GM18951 (cell line): ENCODE data around the gene CDCA5.

Experiments
- POLR2A ChIP-seq: IDR thresholded peaks from 4 replicates; pipeline ENCODE4 v1.6.1; 2011; ENCODE audit warnings: mild to moderate bottlenecking; ENCODE audit not compliant: insufficient read length, insufficient read depth; ENCODE audit errors: extremely low read depth
- in situ Hi-C: fragments of 300-500 bp; cut with MboI; formaldehyde crosslinking; loops from one replicate; pipeline ENCODE4 v1.12.0; 2022; ENCODE audit warnings: low sequenced_read_pairs, mixed read lengths, inconsistent platforms; ENCODE audit not compliant: unreplicated experiment

Gene CDCA5

GRCh38 chr11:65104628-65105027 is 20.8 kb upstream of the CDCA5 start:
- no peak for TF ChIP-seq POLR2A

DNA sequence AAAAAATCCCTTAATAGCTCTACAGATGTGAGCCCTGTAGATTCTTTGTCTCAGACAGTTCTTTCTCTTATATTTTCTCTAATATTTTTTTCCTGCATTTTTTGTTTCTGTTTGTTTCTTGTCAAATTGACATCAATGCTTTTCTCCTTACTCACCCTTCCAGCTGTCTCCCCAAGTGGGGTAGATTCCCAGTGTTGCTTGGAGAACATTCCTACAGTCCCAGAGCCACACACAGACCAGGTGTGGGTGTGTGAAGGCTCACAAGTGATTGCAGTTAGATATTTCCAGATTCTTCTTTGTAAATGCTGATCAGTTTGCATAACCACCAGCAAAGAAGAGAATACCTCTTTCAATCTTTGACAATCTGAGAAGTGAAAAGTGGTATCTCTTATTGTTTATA is 19.6 kb upstream of the CDCA5 start:
- TF ChIP-seq POLR2A, result no peak
- in situ Hi-C loops, result no loop called here

More at GRCh38 chr11:65104628-65105027, 20.8 kb upstream of the CDCA5 start:
- in situ Hi-C loops, result no loop called here

DNA sequence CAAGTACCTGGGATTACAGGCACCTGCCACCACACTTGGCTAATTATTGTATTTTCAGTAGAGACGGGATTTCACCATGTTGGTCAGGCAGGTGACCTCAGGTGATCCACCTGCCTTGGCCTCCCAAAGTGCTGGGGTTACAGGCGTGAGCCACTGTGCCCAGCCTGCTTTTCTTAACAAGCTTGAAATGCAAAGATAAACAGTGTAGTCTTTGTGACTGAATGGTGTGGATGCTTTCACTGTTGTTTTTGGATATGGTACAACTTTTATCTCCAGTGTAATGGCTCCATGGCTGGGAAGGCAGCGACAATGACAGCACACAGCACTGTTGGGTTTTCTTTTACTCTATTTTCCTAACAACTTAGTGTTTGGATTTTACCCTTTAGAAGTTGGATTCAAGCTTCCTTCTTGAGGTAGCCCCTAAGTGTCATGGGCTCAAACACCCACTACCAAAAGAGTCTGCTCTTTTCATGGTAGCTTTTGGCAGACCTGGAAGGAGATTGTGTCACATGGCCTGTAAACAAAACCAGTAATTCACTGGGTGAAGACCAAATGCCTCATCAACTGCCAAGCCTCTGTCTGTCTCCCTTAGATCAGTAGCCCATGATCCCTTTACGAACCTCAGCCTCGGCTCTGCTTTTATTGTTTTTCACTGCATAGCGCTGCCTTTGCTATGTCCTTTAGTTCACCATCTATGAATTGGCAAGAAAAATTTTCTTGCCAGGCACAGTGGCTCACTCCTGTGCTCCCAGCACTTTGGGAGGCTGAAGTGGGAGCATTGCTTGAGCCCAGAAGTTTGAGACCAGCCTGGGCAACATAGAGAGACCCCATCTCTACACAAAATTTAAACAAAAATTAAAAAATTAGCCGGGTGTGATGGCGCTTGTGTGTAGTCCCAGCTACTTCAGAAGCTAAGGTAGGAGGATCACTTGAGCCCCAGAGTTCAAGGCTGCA is 18.6 kb upstream of the CDCA5 start:
- no peak for TF ChIP-seq POLR2A
- in situ Hi-C loops, result no loop called here

- no peak for TF ChIP-seq POLR2A
- in situ Hi-C loops, result no loop called here
These were observed 17.0 kb upstream of the CDCA5 start for GRCh38 chr11:65100674-65101350.

DNA sequence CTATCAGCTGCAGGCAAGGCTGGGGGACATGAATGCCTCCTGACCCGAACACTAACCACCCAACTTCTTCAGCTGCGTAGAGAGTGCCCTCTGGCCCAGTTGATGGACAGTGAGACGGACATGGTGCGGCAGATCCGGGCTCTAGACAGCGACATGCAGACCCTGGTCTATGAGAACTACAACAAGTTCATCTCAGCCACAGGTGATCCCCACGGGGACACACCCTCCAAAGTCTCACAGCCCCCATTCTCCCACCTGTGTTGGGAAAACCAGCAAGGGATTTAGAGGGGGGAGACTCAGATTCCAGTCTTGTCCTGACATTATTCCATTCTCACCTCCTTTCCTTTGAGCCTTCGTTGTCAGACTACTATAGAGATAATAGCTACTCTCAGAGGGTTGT is 13.1 kb upstream of the CDCA5 start:
- in situ Hi-C loops, result no loop called here
- TF ChIP-seq POLR2A, result no peak

DNA sequence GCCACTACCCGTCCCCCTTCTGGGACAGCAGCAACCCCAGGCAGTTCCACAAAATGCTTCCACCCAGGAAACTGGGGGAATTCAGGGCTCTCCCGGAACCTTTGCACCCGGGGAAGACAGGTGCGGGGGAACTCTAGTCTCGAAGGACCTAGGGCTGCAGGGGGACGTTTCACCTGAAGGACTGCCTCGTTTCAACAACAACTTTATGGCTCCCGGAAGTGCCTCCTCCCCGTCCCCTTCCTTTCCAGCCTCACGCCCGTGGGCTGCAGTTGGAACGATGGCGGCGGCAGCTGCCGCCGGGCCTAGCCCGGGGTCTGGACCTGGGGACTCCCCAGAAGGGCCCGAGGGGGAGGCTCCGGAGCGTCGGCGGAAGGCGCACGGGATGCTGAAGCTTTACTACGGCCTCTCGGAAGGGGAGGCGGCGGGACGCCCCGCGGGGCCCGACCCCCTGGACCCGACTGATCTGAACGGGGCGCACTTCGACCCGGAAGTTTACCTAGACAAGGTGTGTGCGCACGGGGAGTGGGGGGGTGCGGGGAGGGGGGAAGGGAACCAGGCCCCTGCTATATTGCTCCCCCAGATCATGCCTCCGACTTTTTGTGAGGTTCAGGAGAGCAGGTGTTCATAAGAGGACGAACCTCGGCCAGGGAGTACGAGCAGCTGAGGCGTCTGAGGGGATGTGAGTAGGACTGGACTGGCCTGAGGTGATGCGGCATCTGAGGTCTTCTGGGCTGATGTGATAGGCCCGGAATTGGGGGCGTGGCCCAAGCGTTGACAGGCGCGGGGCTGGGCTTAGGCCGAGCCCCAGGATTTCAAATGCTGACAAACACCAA is 12.3 kb upstream of the CDCA5 start, which contains the start of gene VPS51:
VPS51 (plus strand) TSS at position 241 of the 833 bp plus-strand sequence; CDS start at position 278, 37 bp downstream.
- peak; percentile 81 for TF ChIP-seq POLR2A
- in situ Hi-C loops, result no loop called here

- TF ChIP-seq POLR2A, result no peak
- in situ Hi-C loops, result no loop called here
These were observed 11.6 kb upstream of the CDCA5 start for GRCh38 chr11:65095427-65095826.

DNA sequence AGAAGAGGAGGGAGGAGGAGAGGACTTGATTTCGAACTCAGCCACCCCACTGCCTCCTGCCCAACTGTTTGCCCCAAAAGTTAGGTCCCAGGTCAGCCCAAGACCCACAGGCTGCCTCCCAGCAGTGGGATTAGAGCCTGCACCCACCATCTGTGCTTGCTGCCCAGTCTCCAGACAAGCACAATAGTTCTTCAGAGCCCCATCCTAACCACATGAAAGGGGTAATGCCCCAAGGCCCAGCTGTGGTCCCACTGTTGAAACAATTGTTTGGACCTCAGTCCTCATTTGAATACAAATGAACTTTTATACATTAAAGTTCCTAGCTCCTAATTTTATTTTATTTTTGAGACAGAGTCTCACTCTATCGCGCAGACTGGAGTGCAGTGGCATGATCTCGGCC is 6.8 kb upstream of the CDCA5 start:
- no peak for TF ChIP-seq POLR2A
- in situ Hi-C loops, result no loop called here

- no peak for TF ChIP-seq POLR2A
- in situ Hi-C loops, result no loop called here
These were observed 5.8 kb upstream of the CDCA5 start for GRCh38 chr11:65089621-65090020.

GRCh38 chr11:65087827-65088226 is 4.0 kb upstream of the CDCA5 start:
- TF ChIP-seq POLR2A, result no peak
- in situ Hi-C loops, result no loop called here

DNA sequence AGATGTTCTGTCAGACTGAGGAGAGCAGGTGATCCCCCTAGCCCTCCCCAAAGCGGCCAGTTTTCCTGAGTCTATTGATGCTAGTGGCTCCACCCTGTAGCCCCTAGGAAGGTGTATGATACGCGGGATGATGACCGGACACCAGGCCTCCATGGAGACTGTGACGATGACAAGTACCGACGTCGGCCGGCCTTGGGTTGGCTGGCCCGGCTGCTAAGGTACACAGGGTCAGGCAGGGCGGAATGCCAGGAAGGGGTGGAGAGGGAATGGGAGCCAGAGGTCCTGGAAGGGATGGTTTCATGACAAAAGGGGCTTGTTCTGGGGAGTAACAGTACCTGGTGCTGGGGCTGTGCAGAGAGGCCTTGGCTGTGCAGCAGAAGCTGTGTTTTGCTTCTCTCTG is 3.4 kb upstream of the CDCA5 start:
- no peak for TF ChIP-seq POLR2A
- in situ Hi-C loops, result no loop called here

- in situ Hi-C loops, result no loop called here
- TF ChIP-seq POLR2A, result no peak
These were observed 3.0 kb upstream of the CDCA5 start for GRCh38 chr11:65086809-65087208.

GRCh38 chr11:65085446-65085845 is 1.6 kb upstream of the CDCA5 start:
- in situ Hi-C loops, result no loop called here

More at GRCh38 chr11:65085446-65085845, 1.6 kb upstream of the CDCA5 start:
- TF ChIP-seq POLR2A, result no peak
